ENCODE data around the gene DCTN2.
A peak's percentile ranks its signal among the peaks of the same experiment; 100 is the strongest.

DCTN2 gene

DNA sequence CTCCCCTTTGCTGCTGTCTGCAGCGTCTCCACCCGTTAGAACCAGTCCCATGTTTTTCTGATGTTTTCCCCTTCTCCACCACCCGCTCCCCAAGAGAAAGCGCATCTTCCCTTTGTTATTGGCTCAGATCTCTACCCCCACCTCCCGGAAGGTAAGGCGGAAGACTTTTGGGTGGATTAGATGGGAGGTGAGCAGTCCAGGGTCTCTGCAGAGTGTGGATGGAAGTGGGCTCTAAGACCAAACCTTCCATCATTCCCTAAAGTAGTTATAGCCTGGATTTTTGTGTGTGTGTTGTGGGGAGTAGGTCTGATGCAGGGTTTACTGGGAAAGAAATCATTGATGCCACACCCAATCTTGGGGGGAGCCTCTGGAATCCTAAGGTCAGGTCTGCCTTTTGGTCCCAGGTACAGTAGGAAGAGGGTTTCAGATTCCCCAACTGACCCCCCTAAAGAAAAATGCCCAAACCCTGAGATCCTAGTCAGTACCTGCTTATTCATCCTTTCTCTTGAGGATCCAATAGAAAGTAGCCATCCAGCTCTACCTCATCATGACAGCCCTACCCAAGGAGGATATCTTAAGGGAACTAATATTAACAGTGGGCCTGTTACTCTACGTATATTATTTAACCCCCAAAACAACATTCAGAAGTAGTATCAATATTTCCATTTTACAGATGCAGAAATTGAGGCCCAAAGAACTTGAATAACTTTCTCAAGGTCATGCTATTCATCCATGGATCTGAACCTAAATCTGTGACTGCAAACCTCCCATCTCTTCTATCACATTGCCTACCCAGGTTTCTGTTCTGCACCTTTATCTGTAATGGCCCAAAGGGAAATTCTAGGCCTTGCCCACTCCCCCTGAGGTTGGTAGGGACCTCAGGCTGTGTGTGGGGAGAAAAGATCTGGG is 3.9 kb upstream of the DCTN2 start:
- no peak for DNase-seq (ENCODE audit: extremely low read depth in 1 of 2, low read depth in 1 of 2)

GRCh38 chr12:57549909-57550640 is 3.1 kb upstream of the DCTN2 start, which contains the start of gene KIF5A:
Gene KIF5A (plus strand): TSS chr12:57550044. CDS start chr12:57550272, 228 bp downstream.
- DNase-seq (ENCODE audit: extremely low read depth in 1 of 2, low read depth in 1 of 2): peak; percentile 43 to 45

DNA sequence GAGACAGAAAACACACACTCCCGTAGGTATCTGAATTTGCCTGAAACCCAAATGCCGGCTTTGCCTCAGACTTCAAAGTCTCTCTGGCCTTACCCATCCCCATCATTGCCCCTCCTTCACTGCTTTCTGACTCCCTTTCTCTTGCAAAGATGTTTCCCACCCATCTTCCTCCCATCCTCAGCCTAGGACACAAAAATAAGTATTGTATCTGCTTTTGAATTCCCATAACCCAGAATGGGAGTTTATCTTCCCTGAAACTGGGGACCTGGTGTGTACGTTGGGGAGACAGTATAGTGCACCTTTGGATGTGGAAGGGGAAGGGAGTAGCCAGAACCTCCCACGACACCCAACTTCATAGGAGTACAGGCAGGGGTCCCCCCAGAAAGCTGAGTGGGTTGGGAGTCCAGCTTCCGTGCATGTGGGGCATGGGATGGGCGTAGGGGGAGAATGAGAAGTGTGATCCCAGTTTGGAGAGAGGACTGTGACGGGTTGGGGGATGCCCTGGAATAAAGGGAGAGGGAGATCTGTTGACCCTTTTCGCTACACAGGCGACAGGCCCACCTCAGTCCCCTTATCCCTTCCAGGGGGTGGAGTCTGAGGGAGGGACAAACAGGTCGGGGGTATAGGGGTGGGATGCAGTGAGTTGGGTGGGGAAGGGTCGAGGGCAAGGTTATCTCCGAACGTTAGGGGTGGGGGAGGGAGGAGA is 2.4 kb upstream of the DCTN2 start:
- no peak for DNase-seq (ENCODE audit: extremely low read depth in 1 of 2, low read depth in 1 of 2)

DNA sequence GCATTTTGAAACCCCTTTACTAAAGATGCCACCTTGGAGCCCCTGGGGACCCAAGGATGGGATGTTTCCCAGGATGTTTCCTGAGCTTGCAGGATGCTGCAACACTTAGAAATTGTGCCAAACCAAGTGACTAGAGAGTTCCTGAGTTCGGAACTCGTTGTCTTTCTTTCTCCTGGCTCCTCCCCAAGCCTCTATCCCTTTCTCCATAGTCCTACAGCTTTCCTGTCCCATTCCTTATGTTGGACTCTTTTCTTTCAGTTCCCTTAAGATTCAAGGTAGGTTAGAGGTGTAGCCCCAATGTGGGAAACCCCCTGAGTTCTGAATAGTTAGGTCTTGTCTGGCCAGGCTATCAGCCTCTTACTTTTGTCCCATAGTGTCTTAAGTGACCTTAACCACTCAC is 1.5 kb upstream of the DCTN2 start:
- no peak for DNase-seq (ENCODE audit: extremely low read depth in 1 of 2, low read depth in 1 of 2)

- DNase-seq (ENCODE audit: extremely low read depth in 1 of 2, low read depth in 1 of 2): no peak
Observed at GRCh38 chr12:57548013-57548315, 972 bp upstream of the DCTN2 start.

- DNase-seq (ENCODE audit: extremely low read depth in 1 of 2, low read depth in 1 of 2): peak in 1 of 2 donors; percentile 85
Observed at GRCh38 chr12:57547288-57548012, 458 bp upstream of the DCTN2 start.

DNA sequence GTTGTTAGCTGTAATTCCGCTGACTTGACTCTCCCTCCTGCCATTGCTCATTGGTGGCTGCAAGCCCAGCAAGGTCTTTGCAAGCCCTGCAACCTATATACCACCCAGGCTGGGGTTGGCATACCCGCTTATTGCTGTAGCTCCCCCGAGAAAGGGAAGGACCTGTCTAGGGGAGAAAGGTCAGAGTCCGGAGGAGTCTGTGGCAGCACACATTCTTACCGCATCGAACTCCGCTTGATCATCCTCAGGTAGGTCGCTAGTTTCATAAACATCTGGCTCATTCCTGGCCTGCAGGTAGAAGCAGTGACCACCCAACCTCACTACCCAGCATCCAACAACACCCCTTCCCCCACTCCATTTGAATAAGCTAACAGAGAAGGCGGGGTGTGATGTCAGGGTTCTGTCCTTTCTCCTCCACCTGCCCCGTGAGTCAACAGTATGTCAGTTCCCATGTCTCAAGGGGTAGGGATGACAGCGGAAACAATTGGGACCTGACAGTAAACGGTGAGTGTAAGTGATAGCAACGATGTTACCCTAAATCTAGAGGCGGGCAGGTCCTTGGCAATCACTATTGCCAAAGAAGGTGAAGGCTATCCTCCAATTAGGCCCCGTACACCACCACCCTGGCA is 1.1 kb downstream of the DCTN2 start:
- DNase-seq (ENCODE audit: extremely low read depth in 1 of 2, low read depth in 1 of 2): no peak

DNA sequence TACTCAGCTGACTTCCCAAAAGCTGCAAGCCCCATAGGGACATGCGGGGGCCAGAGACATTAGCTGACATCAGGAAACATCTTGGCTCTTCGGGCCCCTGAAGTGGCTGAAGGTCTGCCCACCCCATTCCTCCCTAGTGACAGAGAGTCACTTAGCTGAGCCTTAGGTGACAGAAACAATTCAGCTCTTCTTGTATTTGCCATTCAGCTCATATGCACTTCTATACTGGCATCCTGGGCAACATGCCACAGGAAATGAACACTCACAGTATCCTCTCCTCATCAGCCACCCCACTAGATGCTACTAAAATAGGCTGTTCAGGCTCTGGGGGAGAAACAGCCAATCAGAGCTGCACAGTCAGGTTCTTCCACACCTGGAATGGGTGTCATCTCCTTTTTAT is 3.4 kb downstream of the DCTN2 start:
- DNase-seq (ENCODE audit: extremely low read depth in 1 of 2, low read depth in 1 of 2): no peak

DNA sequence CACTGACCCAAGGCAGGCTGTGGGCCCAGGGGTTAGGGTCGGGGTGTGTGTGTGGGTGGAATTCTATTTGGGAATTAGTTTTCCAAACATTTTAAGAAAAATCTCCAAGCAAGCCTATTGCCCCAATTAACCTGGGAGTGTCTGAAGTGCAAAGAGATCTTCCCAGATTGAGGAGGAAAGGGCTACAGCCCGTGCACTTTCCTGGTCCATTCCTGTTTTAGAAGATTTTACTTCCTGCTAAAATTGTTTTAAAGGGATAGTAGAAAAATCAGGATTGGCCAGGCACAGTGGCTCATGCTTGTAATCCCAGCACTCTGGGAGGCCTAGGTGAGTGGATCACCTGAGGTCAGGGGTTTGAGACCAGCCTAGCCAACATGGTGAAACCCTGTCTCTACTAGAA is 5.3 kb downstream of the DCTN2 start:
- no peak for DNase-seq (ENCODE audit: extremely low read depth in 1 of 2, low read depth in 1 of 2)

DNA sequence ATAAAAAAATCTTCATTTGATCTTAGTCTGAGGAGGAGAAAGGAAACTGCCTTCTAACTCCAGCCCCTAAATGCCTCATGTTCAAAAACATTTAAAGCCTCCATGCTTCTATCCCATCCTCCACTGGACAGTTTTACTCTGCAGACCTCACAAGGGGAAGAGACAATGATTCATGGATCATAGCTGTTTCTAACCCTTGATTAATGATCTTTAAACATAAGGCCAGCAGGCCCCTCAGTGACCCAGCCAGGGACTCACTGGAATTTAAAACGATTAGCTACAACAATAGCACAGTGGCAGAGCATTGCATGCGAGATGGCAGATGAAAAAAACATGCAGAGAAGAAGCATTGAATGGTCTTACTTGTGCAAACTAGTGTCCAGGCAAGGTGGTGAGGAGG is 6.0 kb downstream of the DCTN2 start:
- no peak for DNase-seq (ENCODE audit: extremely low read depth in 1 of 2, low read depth in 1 of 2)

- DNase-seq (ENCODE audit: extremely low read depth in 1 of 2, low read depth in 1 of 2): no peak
Observed at GRCh38 chr12:57539134-57539768, 7.7 kb downstream of the DCTN2 start.

DNA sequence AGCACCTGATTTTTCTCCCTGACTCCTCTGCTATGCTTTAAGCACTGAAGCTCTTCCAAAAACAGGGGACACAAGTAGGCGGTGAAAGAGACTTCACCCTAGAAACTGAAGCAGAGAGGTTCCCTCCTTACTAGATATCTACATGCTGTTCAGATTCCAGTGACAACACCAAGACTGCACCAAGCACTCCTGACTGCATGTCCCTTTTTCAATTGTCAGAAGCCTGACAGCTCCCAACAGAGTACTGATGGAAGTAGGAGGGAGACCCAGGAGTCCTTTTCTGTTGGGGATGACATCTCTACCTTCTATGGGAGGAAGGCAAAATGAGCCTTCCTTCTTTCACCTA is 10.4 kb downstream of the DCTN2 start:
- DNase-seq (ENCODE audit: extremely low read depth in 1 of 2, low read depth in 1 of 2): no peak

GRCh38 chr12:57535764-57536596 is 11.0 kb downstream of the DCTN2 start:
- DNase-seq (ENCODE audit: extremely low read depth in 1 of 2, low read depth in 1 of 2): no peak

DNA sequence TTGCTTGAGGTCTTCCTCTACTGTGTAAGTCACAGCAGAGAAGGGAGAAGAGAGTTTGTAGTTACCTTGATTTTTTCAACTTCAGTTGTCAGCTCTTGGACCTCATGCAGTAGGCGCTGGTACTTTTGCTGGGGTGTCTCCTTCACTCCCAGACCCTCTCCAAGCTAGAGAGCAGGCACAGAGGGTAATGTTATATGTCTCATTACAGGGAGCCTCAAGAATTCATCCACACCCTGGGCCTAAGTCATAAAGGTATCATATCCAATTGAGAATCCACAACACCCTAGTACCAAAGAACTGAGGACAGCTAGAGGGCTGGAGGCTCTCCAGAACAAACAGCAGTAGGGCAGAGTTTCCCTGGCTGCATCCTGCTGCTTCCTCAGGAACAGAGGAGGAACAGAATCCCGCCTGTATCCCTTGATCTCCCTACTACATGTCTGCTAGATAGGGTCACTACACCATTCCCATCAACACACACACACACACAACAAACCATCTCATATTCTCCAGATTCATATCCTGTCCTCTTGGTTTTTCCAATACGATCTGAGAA is 11.9 kb downstream of the DCTN2 start:
- DNase-seq (ENCODE audit: extremely low read depth in 1 of 2, low read depth in 1 of 2): no peak

GRCh38 chr12:57534250-57534649 is 12.7 kb downstream of the DCTN2 start:
- no peak for DNase-seq (ENCODE audit: extremely low read depth in 1 of 2, low read depth in 1 of 2)

DNA sequence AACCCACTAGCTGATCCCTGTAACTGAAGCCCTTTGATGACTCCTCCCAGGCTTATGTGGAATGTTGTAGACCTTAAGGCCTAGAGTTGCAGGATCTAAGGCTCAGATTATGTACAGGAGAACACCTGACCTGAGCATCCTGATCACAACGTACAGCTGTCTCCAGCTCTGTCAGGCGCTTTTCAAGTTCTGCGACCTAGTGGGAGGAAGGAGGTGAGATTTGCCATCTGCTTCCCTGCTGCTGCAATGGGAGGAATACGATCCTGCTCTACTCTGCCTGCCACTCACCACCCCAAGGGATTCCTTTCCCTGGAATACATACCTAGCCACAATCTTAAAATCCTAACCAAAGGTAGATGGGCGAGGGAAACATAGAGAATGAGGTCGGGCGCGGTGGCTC is 13.9 kb downstream of the DCTN2 start:
- no peak for DNase-seq (ENCODE audit: extremely low read depth in 1 of 2, low read depth in 1 of 2)

- no peak for DNase-seq (ENCODE audit: extremely low read depth in 1 of 2, low read depth in 1 of 2)
Observed at GRCh38 chr12:57531836-57532235, 15.2 kb downstream of the DCTN2 start.

- DNase-seq (ENCODE audit: extremely low read depth in 1 of 2, low read depth in 1 of 2): no peak
Observed at GRCh38 chr12:57530396-57531142, 16.4 kb downstream of the DCTN2 start.
